HuH-7.5 (cell line): ENCODE results near the gene ATL3.
A peak's percentile ranks its signal among the peaks of the same experiment; 100 is the strongest.
"Not testable (repeated sequence)": the region's sequence is repeated elsewhere in the genome, so short reads cannot be mapped to it uniquely, and the experiment has no call there.

Experiments used
- DNase-seq: peaks from one replicate; pipeline ENCODE4 v3.0.0; 2011; ENCODE audit warnings: low spot score

ATL3 gene

GRCh38 chr11:63619967-63620366 is 51.2 kb downstream of the ATL3 start:
- DNase-seq = no peak

- not testable (repeated sequence) for DNase-seq
Observed at GRCh38 chr11:63617686-63618085, 53.5 kb downstream of the ATL3 start.

- DNase-seq = no peak
Observed at GRCh38 chr11:63616953-63617352, 54.2 kb downstream of the ATL3 start.

GRCh38 chr11:63614136-63614671 is 57.0 kb downstream of the ATL3 start, which contains the start of gene PLAAT3:
TSS of gene PLAAT3 (minus strand) at chr11:63614433. CDS start at chr11:63614014, 419 bp downstream.
- DNase-seq = peak; percentile 97

GRCh38 chr11:63613517-63614135 is 57.5 kb downstream of the ATL3 start:
- peak; percentile 91 for DNase-seq

- DNase-seq = no peak
Observed at GRCh38 chr11:63612181-63612580, 59.0 kb downstream of the ATL3 start.

GRCh38 chr11:63611395-63611747 is 59.8 kb downstream of the ATL3 start:
- DNase-seq = no peak

- no peak for DNase-seq
Observed at GRCh38 chr11:63610604-63611394, 60.4 kb downstream of the ATL3 start.

GRCh38 chr11:63609971-63610580 is 61.1 kb downstream of the ATL3 start:
- no peak for DNase-seq

GRCh38 chr11:63609536-63609935 is 61.6 kb downstream of the ATL3 start:
- DNase-seq = no peak

GRCh38 chr11:63608353-63609345 is 62.5 kb downstream of the ATL3 start:
- DNase-seq = no peak

- peak; percentile 77 for DNase-seq
Observed at GRCh38 chr11:63603180-63603518, 68.0 kb downstream of the ATL3 start.

- DNase-seq = not testable (repeated sequence)
Observed at GRCh38 chr11:63602290-63603179, 68.6 kb downstream of the ATL3 start.

- peak; percentile 68 for DNase-seq
Observed at GRCh38 chr11:63599211-63600122, 71.7 kb downstream of the ATL3 start.

GRCh38 chr11:63598556-63598955 is 72.6 kb downstream of the ATL3 start:
- DNase-seq = no peak

GRCh38 chr11:63595296-63595695 is 75.9 kb downstream of the ATL3 start:
- no peak for DNase-seq

- peak; percentile 77 for DNase-seq
Observed at GRCh38 chr11:63592975-63593395, 78.2 kb downstream of the ATL3 start.

GRCh38 chr11:63590024-63590788 is 81.0 kb downstream of the ATL3 start:
- DNase-seq = no peak

- DNase-seq = no peak
Observed at GRCh38 chr11:63589000-63589399, 82.2 kb downstream of the ATL3 start.
